Measurements from ENCODE around the gene LPIN2.

The LPIN2 gene

GRCh38 chr18:2979129-2979528, 33.8 kb downstream of the LPIN2 start:
- no peak for DNase-seq

GRCh38 chr18:2978661-2979106, 34.3 kb downstream of the LPIN2 start:
- no peak for DNase-seq

- no peak for DNase-seq
These were observed 34.7 kb downstream of the LPIN2 start for GRCh38 chr18:2978208-2978607.

- DNase-seq = no peak
These were observed 36.5 kb downstream of the LPIN2 start for GRCh38 chr18:2976218-2977132.

- no peak for DNase-seq
These were observed 38.2 kb downstream of the LPIN2 start for GRCh38 chr18:2974731-2975130.

- no peak for DNase-seq
These were observed 41.0 kb downstream of the LPIN2 start for GRCh38 chr18:2971741-2972552.

GRCh38 chr18:2970772-2971659, 41.9 kb downstream of the LPIN2 start:
- DNase-seq = no peak

- DNase-seq = no peak
These were observed 42.6 kb downstream of the LPIN2 start for GRCh38 chr18:2970344-2970743.

- no peak for DNase-seq
These were observed 43.2 kb downstream of the LPIN2 start for GRCh38 chr18:2969695-2970094.

GRCh38 chr18:2968606-2969005, 44.3 kb downstream of the LPIN2 start:
- DNase-seq = no peak

GRCh38 chr18:2967820-2968219, 45.1 kb downstream of the LPIN2 start:
- no peak for DNase-seq

- no peak for DNase-seq
These were observed 45.6 kb downstream of the LPIN2 start for GRCh38 chr18:2967357-2967756.

- no peak for DNase-seq
These were observed 46.4 kb downstream of the LPIN2 start for GRCh38 chr18:2966560-2966959.

GRCh38 chr18:2965797-2966196, 47.1 kb downstream of the LPIN2 start:
- DNase-seq = no peak

GRCh38 chr18:2964361-2965010, 48.5 kb downstream of the LPIN2 start:
- DNase-seq = no peak
